ENCODE data around the gene ZBTB25.
A peak's percentile ranks its signal among the peaks of the same experiment; 100 is the strongest.
"Not testable (repeated sequence)": the region's sequence is repeated elsewhere in the genome, so short reads cannot be mapped to it uniquely, and the experiment has no call there.

Gene ZBTB25

DNA sequence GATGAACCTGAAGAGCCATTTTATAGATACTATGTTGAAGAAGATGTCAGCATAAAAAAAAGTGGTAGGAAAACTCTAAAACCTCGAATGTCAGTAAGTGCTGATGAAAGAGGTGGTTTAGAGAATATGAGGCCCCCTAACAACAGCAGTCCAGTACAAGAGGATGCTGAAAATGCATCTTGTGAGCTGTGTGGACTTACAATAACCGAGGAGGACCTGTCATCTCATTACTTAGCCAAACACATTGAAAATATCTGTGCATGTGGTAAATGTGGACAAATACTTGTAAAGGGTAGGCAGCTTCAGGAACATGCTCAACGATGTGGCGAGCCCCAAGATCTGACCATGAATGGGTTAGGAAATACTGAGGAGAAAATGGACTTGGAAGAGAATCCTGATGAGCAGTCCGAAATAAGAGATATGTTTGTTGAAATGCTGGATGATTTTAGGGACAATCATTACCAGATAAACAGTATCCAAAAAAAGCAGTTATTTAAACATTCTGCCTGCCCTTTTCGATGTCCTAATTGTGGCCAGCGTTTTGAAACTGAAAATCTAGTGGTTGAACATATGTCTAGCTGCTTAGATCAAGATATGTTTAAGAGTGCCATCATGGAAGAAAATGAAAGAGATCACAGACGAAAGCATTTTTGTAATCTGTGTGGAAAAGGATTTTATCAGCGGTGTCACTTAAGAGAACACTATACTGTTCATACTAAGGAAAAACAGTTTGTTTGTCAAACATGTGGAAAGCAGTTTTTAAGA is 19.1 kb upstream of the ZBTB25 start:
- no peak for DNase-seq (ENCODE audit: insufficient read length, low spot score)
- no peak for TF ChIP-seq CTCF (IDR thresholded peaks at IDR 0.05; ENCODE audit: insufficient read depth, missing control alignments)
- no peak for FAIRE-seq

DNA sequence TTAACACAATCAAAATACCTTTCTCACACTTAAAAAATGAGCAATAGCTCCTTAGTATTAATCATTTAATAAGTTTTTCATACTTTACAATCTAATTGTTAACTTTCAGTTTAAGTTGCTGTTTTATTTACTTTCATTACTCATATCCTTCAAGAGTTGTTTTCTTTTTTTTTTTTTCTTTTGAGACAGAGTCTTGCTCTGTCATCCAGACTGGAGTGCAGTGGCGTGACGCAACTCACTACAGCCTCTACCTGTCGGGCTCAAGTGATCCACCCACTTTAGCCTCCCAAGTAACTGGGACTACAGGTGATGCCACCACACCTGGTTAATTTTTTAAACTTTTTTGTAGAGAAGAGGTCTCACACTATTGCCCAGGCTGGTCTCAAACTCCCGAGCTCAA is 17.1 kb upstream of the ZBTB25 start:
- no peak for FAIRE-seq
- DNase-seq (ENCODE audit: insufficient read length, low spot score): no peak
- TF ChIP-seq CTCF (IDR thresholded peaks at IDR 0.05; ENCODE audit: insufficient read depth, missing control alignments): no peak

GRCh38 chr14:64518229-64518628 is 14.6 kb upstream of the ZBTB25 start:
- FAIRE-seq (no peak), DNase-seq (ENCODE audit: insufficient read length, low spot score) (no peak)
- TF ChIP-seq CTCF (IDR thresholded peaks at IDR 0.05; ENCODE audit: insufficient read depth, missing control alignments): no peak

DNA sequence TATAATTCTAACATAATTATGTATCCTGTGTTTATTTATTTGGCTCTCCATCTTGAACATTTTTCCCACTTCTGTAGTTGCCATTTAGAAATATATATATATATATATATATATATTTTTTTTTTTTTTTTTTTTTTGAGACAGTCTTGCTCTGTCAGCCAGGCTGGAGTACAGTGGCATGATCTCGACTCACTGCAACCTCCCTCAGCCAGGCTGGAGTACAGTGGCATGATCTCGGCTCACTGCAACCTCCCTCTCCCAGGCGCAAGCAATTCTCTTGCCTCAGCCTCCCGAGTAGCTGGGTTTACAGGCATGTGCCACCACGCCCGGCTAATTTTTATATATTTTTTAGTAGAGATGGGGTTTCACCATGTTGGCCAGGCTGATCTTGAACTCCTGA is 14.0 kb upstream of the ZBTB25 start:
- not testable (repeated sequence) for FAIRE-seq; DNase-seq (ENCODE audit: insufficient read length, low spot score)

DNA sequence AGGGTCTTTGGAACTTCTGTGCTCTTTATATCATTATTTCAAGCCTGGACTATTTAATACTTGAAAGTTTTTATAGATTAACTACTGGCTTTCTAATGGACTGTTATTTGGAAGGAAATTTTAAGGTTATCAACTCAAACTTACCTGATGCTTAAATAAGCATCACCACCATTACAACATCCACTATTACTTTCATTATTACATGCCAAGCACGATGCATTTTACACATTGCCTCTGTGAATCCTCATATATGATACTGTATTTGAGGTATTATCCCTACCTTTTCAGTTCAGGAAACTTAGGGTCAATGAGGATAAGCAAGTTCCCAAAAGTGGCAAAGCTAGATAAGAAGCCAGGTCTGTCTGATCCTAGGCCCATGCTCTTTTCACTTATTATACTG is 13.3 kb upstream of the ZBTB25 start:
- TF ChIP-seq CTCF (IDR thresholded peaks at IDR 0.05; ENCODE audit: insufficient read depth, missing control alignments): no peak
- no peak for DNase-seq (ENCODE audit: insufficient read length, low spot score)
- FAIRE-seq: peak; percentile 41

DNA sequence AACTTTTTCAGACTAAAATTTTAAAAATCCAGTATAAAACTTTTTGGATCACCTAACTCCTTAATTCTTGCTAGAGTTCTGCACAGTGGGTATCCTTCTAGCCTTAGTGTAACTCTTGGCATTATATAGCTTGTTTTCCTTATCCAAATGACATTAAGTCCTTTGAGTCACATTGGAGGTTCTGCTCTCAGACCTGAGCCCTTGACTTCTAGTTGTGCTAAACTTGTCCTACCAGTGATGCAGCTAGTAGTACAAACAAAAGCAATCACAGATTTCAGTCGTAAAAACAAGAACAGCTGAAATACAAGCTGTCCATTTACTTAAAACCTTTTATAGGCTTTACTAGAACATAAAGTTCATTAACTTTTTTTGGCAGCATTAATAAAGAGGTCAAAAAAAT is 11.4 kb upstream of the ZBTB25 start:
- no peak for TF ChIP-seq CTCF (IDR thresholded peaks at IDR 0.05; ENCODE audit: insufficient read depth, missing control alignments)
- FAIRE-seq: no peak
- DNase-seq (ENCODE audit: insufficient read length, low spot score): no peak

DNA sequence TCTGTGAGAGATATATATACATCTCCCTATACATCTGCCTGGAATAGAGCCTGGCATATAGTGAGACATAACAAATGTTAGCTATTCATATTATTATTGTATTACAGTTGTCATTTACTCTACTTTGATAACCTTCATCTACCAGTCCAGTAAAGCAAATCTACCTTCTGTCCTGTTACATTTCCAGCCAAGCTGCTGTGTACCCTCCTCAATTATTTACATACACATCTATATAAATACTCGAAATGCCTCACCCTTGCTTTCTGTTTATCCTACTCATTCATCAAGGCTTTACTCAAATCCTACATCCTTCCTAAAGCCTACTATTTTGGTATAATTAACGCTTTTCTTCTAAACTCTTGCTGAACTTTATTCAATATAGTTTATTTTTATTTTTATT is 9.6 kb upstream of the ZBTB25 start:
- FAIRE-seq (no peak), DNase-seq (ENCODE audit: insufficient read length, low spot score) (no peak)
- no peak for TF ChIP-seq CTCF (IDR thresholded peaks at IDR 0.05; ENCODE audit: insufficient read depth, missing control alignments)
